Measurements from ENCODE around the gene MLLT10. TPM values are rescaled to one million over a fixed set of nuclear protein-coding genes. Genes with fewer than 3 reads are reported as not detected.

MLLT10 gene
- total and polyA plus RNA-seq, 2 of the 8 experiments (the other 6 are each of a cell fraction or from before 2014, with no cell fraction given) = 53.1 to 62.1 TPM

DNA sequence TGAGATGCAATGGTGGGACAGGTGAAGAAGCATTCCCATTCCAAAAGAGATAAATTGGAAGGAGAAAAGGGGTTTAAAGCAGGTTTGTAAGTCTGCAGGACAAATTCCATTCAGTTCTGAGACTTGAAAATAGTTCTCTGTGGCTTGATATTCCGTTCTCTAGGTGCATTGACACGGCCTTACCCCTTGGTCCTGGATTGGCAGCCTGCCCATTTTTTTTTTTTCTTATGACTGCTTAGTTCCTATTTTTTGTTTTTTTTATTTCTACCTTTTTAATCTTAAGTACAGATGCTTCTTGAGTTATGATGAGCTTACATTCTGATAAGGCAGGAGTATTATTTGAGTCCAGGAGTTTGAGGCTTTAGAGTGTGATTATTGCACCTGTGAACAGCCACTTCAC lies 70.6 kb downstream of the MLLT10 start (continued):
- TF ChIP-seq, protein P1, sequence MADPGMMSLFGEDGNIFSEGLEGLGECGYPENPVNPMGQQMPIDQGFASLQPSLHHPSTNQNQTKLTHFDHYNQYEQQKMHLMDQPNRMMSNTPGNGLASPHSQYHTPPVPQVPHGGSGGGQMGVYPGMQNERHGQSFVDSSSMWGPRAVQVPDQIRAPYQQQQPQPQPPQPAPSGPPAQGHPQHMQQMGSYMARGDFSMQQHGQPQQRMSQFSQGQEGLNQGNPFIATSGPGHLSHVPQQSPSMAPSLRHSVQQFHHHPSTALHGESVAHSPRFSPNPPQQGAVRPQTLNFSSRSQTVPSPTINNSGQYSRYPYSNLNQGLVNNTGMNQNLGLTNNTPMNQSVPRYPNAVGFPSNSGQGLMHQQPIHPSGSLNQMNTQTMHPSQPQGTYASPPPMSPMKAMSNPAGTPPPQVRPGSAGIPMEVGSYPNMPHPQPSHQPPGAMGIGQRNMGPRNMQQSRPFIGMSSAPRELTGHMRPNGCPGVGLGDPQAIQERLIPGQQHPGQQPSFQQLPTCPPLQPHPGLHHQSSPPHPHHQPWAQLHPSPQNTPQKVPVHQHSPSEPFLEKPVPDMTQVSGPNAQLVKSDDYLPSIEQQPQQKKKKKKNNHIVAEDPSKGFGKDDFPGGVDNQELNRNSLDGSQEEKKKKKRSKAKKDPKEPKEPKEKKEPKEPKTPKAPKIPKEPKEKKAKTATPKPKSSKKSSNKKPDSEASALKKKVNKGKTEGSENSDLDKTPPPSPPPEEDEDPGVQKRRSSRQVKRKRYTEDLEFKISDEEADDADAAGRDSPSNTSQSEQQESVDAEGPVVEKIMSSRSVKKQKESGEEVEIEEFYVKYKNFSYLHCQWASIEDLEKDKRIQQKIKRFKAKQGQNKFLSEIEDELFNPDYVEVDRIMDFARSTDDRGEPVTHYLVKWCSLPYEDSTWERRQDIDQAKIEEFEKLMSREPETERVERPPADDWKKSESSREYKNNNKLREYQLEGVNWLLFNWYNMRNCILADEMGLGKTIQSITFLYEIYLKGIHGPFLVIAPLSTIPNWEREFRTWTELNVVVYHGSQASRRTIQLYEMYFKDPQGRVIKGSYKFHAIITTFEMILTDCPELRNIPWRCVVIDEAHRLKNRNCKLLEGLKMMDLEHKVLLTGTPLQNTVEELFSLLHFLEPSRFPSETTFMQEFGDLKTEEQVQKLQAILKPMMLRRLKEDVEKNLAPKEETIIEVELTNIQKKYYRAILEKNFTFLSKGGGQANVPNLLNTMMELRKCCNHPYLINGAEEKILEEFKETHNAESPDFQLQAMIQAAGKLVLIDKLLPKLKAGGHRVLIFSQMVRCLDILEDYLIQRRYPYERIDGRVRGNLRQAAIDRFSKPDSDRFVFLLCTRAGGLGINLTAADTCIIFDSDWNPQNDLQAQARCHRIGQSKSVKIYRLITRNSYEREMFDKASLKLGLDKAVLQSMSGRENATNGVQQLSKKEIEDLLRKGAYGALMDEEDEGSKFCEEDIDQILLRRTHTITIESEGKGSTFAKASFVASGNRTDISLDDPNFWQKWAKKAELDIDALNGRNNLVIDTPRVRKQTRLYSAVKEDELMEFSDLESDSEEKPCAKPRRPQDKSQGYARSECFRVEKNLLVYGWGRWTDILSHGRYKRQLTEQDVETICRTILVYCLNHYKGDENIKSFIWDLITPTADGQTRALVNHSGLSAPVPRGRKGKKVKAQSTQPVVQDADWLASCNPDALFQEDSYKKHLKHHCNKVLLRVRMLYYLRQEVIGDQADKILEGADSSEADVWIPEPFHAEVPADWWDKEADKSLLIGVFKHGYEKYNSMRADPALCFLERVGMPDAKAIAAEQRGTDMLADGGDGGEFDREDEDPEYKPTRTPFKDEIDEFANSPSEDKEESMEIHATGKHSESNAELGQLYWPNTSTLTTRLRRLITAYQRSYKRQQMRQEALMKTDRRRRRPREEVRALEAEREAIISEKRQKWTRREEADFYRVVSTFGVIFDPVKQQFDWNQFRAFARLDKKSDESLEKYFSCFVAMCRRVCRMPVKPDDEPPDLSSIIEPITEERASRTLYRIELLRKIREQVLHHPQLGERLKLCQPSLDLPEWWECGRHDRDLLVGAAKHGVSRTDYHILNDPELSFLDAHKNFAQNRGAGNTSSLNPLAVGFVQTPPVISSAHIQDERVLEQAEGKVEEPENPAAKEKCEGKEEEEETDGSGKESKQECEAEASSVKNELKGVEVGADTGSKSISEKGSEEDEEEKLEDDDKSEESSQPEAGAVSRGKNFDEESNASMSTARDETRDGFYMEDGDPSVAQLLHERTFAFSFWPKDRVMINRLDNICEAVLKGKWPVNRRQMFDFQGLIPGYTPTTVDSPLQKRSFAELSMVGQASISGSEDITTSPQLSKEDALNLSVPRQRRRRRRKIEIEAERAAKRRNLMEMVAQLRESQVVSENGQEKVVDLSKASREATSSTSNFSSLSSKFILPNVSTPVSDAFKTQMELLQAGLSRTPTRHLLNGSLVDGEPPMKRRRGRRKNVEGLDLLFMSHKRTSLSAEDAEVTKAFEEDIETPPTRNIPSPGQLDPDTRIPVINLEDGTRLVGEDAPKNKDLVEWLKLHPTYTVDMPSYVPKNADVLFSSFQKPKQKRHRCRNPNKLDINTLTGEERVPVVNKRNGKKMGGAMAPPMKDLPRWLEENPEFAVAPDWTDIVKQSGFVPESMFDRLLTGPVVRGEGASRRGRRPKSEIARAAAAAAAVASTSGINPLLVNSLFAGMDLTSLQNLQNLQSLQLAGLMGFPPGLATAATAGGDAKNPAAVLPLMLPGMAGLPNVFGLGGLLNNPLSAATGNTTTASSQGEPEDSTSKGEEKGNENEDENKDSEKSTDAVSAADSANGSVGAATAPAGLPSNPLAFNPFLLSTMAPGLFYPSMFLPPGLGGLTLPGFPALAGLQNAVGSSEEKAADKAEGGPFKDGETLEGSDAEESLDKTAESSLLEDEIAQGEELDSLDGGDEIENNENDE (IDR thresholded peaks at IDR 0.05; ENCODE audit: insufficient replicate concordance, low read length) = no peak
